IPS-15b (cell line): ENCODE results near the gene MTX1.
"Not testable (repeated sequence)": the region's sequence is repeated elsewhere in the genome, so short reads cannot be mapped to it uniquely, and the experiment has no call there.

ENCODE experiments used
- H3K27me3 ChIP-seq: one replicate; pipeline ENCODE4 v1.6.1; 2013; ENCODE audit warnings: low read length; ENCODE audit not compliant: control insufficient read depth, insufficient read depth
- H3K36me3 ChIP-seq: one replicate; pipeline ENCODE4 v1.6.1; 2013; ENCODE audit warnings: low read length; ENCODE audit not compliant: control insufficient read depth, insufficient read depth
- H3K4me1 ChIP-seq: one replicate; pipeline ENCODE4 v1.6.1; 2013; ENCODE audit warnings: mild to moderate bottlenecking, low read length; ENCODE audit not compliant: control insufficient read depth, insufficient read depth
- H3K4me3 ChIP-seq: one replicate; pipeline ENCODE4 v1.5.1; 2013; ENCODE audit warnings: low read depth, low read length
- H3K9ac ChIP-seq: one replicate; pipeline ENCODE4 v1.6.1; 2013; ENCODE audit warnings: low read depth, mild to moderate bottlenecking, low read length
- H3K9me3 ChIP-seq: one replicate; pipeline ENCODE4 v1.6.1; 2013; ENCODE audit warnings: mild to moderate bottlenecking, low read length; ENCODE audit not compliant: control insufficient read depth, insufficient read depth

MTX1 gene

DNA sequence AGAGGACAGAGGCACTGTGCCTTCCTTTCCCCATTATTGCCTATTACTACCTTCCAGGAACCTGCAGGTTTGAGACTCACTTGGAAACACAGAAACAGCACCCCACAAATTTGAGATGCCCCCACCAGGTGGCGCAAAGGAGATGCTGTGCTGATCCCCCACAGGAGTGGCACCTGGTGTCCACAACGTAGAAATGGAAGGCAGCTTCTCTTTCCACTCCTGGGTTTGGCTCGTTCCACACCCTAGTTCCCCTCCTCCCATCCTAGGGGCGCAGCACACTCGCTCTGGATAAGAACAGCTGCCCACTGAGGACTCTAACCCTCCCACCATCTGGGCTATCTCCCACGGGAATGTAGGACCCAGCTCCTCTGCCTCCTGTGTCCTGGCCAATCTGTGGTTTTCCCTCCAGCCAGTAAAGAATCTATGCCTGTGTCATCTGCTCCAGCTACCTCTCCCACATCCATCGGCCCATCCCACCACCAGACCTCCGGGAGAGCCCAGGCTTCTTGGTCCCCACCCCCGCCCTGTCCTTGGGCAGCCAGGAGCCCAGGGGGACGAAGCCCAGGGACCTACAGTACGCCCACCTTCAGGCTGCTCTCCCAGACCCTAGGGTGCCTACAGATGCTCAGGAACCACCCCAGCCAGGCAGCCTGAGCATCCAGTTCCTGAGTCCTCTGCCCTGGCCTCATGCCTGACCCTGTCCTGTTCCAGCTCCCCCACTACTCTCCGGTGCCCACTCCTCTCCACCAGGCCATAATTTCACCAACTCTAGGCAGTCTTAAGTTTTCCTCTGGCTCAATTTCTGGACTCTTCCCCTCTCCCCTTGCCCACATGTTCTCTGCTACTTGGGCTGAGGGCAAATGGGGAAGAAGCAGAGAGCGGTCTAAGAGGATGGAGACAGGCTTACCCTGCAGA is 1.3 kb upstream of the MTX1 start:
- H3K27me3 ChIP-seq = no peaks in the 10 kb centered on the region
- peaks cover 9% of the 10 kb centered on the region for H3K36me3 ChIP-seq
- H3K4me1 ChIP-seq = no peaks in the 10 kb centered on the region
- peak overlapping the region; percentile 51 for H3K9ac ChIP-seq
- no peaks in the 10 kb centered on the region for H3K9me3 ChIP-seq
- peak overlapping the region; percentile 59 for H3K4me3 ChIP-seq

- Histone ChIP-seq H3K27me3 (no peaks in the 10 kb centered on the region), H3K4me3 (peak within 1 kb of the TSS; percentile 67), H3K9me3 (no peaks in the 10 kb centered on the region)
Observed at GRCh38 chr1:155207806-155208540, 522 bp upstream of the MTX1 start, which contains the start of gene THBS3. Gene THBS3, minus strand, starts transcription at chr1:155207897. Its CDS starts 21 bp downstream, at chr1:155207876.

GRCh38 chr1:155209312-155209721 is 822 bp downstream of the MTX1 start:
- H3K4me1 ChIP-seq = no peaks in the 10 kb centered on the region

More at GRCh38 chr1:155207806-155208540, 522 bp upstream of the MTX1 start, which contains the start of gene THBS3:
- Histone ChIP-seq H3K4me1 (no peaks in the 10 kb centered on the region), H3K36me3 (peaks cover 4% of the 10 kb centered on the region), H3K9ac (peak within 1 kb of the TSS; percentile 51)

GRCh38 chr1:155210314-155211104 is 2.0 kb downstream of the MTX1 start:
- Histone ChIP-seq H3K4me3 (no peak overlapping the region), H3K9ac (no peak overlapping the region), H3K36me3 (peaks cover 6% of the 10 kb centered on the region), H3K9me3 (no peaks in the 10 kb centered on the region), H3K27me3 (no peaks in the 10 kb centered on the region), H3K4me1 (no peaks in the 10 kb centered on the region)

More at GRCh38 chr1:155209312-155209721, 822 bp downstream of the MTX1 start:
- Histone ChIP-seq H3K9ac (peak overlapping the region; percentile 87), H3K27me3 (no peaks in the 10 kb centered on the region), H3K9me3 (no peaks in the 10 kb centered on the region), H3K36me3 (peaks cover 2% of the 10 kb centered on the region), H3K4me3 (peak overlapping the region; percentile 67)

- H3K27me3 ChIP-seq, H3K4me1 ChIP-seq, H3K9me3 ChIP-seq, H3K9ac ChIP-seq, H3K4me3 ChIP-seq, H3K36me3 ChIP-seq: not testable (repeated sequence)
Observed at GRCh38 chr1:155211381-155212050, 3.0 kb downstream of the MTX1 start.

DNA sequence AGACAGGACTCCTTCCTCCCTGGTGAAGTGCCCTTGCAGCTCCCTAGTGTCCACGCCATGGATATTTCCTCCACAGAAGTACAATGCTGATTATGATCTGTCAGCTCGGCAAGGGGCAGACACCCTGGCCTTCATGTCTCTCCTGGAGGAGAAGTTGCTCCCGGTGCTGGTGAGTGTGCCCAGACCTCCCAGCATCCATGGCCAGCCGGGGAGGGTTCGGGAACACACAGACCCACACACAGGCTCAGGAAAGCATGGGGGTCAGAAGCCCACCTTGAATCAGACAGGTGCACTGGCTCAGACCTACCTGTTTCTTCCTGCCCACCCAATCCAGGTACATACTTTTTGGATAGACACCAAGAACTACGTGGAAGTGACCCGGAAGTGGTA is 3.6 kb downstream of the MTX1 start:
- H3K4me1 ChIP-seq, H3K36me3 ChIP-seq, H3K4me3 ChIP-seq, H3K9ac ChIP-seq, H3K27me3 ChIP-seq, H3K9me3 ChIP-seq: not testable (repeated sequence)

GRCh38 chr1:155214702-155215101 is 6.2 kb downstream of the MTX1 start:
- H3K36me3 ChIP-seq, H3K9ac ChIP-seq, H3K27me3 ChIP-seq, H3K4me1 ChIP-seq, H3K4me3 ChIP-seq, H3K9me3 ChIP-seq: not testable (repeated sequence)

GRCh38 chr1:155218854-155219591 is 10.5 kb downstream of the MTX1 start:
- H3K4me3 ChIP-seq = peak overlapping the region; percentile 27

GRCh38 chr1:155219592-155220031 is 11.1 kb downstream of the MTX1 start:
- Histone ChIP-seq H3K4me3 (peak overlapping the region; percentile 27), H3K36me3 (peaks cover 4% of the 10 kb centered on the region), H3K27me3 (no peaks in the 10 kb centered on the region), H3K9ac (no peak overlapping the region), H3K4me1 (no peaks in the 10 kb centered on the region), H3K9me3 (no peaks in the 10 kb centered on the region)

More at GRCh38 chr1:155218854-155219591, 10.5 kb downstream of the MTX1 start:
- Histone ChIP-seq H3K27me3 (no peaks in the 10 kb centered on the region), H3K4me1 (no peaks in the 10 kb centered on the region), H3K9ac (no peak overlapping the region), H3K9me3 (no peaks in the 10 kb centered on the region), H3K36me3 (peaks cover 4% of the 10 kb centered on the region)

DNA sequence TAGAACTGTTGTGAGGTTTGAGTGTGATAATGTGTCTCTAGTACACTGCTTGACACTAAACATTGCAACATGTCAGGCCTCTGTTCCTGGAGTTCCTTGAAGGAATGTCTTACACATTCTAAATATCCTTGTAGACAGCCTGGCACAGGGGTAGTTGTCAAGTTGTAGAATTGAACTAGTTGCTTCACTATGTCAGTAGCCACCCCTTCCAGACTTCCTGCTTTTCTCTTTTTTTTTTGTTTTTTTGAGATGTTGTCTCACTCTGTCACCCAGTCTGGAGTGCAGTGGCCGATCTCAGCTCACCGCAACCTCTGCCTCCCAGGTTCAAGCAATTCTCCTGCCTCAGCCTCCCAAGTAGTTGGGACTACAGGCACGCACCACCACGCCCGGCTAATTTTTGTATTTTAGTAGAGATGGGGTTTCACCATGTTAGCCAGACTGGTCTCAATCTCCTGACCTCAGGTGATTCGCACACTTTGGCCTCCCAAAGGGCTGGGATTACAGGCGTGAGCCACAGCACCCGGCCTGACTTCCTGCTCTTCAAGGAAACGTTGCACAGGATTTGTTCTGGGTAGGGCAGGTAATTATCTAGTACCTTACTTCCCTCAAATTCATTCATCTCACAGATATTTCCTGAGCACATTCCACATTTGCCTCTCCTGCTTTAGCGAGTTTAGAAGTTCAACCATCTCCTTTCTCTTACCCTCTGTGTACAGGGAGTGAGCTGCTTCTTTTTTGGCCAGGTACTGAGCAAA is 11.9 kb downstream of the MTX1 start:
- not testable (repeated sequence) for H3K4me1 ChIP-seq, H3K9ac ChIP-seq, H3K27me3 ChIP-seq, H3K4me3 ChIP-seq, H3K9me3 ChIP-seq, H3K36me3 ChIP-seq
